ENCODE data around the gene PLXNC1. TPM values are rescaled to one million over a fixed set of nuclear protein-coding genes. Genes with fewer than 3 reads are reported as not detected.

Gene PLXNC1
- total RNA-seq, 1 donor from 2014 or later, result 0.17 TPM

DNA sequence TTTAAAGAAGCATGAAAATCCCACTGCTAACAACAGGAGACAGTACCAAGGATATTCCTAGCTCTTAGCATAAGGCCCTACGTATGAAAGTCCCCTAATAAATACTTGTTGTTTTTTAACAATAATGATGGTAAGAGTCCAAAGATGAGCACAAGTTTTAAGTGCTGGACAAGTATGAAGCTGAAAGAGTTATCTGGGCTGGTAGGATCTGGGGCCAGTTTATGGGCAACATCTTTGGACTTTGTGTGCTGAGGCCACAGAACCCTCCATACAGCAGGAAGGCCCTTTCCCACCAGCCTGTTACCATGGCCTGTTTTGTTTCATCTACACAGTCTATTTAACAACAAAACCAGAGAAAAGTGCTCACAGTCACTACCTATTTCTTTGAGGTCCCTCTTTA is 12.5 kb upstream of the PLXNC1 start:
- no peak for DNase-seq

- no peak for DNase-seq
Observed at GRCh38 chr12:94139816-94140215, 8.6 kb upstream of the PLXNC1 start.

- peak; percentile 30 for DNase-seq
Observed at GRCh38 chr12:94140556-94140955, 7.8 kb upstream of the PLXNC1 start.

GRCh38 chr12:94141004-94141764 is 7.2 kb upstream of the PLXNC1 start:
- DNase-seq, result no peak

- DNase-seq, result no peak
Observed at GRCh38 chr12:94141892-94142291, 6.5 kb upstream of the PLXNC1 start.

DNA sequence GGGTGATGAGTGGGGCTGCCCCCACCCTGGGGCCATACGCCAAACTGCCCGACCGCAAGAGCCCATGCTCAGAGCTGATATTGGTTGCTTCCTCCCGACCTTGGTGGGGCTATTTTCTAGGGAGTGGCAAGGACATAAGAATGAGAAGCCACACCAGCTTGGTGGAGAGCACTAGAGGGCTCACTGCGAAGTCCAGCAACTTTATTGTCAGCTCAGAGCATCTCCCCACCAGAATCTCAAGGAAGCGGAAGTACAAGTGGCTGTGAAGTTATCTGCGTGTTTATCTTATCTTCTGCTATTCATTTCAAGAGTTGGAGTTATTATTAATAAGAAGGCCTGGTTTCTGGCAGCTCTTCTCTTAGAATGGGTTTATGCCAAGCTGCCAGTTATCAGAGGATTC is 4.9 kb upstream of the PLXNC1 start:
- no peak for DNase-seq

GRCh38 chr12:94143951-94144350 is 4.4 kb upstream of the PLXNC1 start:
- DNase-seq, result no peak

DNA sequence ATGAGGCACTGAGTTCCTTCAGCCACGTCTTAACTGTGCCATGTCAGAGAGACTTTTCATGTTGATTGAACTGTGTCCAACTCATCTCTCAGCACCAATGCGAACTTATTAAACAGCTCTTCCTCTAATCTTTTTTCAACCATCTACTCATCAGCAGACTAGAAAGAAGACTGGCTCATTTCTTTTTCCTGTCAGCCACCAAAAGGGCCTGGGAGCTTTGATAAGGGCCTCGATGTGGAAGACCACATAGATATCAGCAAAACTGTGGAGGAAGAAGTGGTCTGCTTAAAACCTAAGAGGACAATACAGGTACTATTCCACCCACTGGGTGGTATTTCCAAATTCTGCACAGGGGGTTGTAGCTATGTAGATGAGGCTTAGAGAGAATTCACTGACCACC is 3.6 kb upstream of the PLXNC1 start:
- no peak for DNase-seq

DNA sequence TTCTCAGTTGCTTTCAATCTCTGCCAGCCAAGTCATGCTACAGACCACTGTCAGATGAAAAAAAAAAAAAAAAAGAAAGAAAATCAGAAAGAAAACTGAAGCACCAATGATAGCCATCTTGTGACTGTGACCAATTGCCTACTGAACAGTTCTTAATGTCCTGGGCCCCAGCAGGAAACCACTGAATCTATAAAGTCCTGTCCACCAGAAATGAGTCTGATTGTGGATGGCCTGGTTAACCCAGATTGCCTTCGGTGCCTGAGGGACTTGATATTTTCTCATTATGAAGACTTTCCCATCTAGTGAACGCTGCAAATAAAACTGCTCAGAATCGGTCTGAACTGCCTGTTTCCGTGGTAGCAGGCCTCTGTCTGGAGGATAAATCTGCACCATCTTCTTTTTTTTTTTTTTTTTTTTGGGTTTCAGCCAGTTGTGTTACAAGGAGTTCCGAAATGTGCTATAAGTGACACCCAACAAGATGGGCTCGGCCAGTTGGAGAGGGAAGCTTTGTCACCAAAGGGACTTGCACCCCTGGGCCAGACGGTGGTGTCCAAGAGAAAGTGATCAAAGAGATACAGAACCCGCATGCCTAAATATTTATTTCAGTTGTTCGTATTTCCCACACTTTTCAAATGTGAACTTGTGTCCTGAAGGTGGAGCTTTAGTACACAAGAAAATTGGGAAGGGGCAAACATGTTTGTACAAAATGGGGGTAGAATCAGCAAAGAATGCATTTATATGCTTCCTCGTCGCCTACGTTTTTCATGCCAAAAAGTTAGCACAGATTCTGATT is 3.0 kb upstream of the PLXNC1 start:
- peak; percentile 28 for DNase-seq

DNA sequence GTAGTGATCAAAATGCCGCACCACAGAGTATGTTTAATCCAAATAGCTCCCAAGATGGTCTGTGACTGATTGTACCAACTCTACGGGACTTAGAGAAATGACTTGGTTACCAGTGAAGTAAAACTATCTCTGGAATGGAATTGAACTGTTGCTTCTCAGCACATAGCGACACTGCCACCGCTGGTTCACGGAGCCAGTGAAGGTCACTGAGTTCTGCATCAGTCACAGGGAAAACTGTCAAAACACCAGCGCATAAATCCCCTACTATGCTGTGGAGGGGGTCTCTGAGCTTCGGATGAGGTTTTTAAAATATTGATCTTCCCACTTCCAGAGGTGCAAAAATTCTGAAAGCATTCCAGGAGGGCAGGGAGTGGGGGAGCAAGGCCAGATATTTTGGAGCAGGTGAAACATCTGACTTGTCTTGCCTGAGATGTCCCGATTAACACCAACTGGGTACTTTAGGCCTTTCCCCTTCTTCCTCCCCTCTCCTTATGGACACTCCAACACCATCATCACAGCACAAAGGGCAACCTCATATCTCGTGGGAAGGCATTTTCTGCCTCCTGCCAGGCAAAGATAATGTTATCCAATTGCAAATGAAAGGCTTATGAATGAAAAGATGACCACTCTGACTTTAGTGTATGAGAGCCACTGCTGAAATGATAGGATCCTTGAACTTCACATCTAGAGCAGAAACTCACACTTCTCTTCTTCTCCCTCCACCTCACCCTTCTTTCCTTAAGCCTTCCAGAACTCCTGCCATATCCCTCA is 2.0 kb upstream of the PLXNC1 start:
- no peak for DNase-seq

DNA sequence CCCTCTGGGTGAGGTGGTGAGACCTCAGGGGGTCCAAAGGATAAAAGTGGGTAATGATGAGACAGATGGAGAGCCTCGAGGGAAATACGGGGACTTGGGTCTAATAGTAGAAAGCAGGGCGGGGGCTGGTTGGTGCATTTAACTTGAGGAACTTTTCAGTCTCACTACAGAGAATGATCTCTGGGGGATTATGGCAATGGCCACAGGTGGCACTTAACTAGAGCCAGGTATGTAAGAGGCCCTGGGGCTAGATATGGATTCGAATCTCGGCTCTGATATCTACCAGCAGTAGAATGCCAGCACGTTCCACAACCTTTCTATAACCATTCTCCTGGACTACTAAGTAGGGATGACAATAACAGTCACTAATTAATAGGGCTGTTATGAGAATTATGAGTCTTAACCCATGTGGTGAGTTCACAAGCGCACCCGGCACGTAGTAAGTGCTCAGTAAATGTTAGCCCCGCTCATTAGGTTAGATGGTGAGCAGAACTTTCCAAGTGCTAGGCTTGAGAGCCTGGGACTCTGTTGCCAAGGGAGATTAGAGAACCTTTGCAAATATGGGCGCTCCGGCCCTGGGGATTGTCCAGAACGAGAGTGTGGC is 888 bp upstream of the PLXNC1 start:
- DNase-seq, result no peak

DNA sequence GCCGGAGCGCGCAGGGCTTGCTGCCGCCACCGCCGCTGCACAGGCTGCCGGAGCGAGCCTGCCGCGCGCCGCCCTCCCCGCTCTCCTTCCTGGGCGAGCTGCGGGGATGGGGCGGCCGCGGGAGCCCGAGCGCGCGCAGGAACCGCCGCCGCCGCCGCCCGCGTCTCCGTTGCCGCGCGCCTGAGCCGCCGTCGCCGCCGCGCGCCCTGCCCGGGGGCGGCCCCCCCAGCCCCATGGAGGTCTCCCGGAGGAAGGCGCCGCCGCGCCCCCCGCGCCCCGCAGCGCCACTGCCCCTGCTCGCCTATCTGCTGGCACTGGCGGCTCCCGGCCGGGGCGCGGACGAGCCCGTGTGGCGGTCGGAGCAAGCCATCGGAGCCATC is 352 bp downstream of the PLXNC1 start:
- DNase-seq, result no peak

- peak; percentile 41 for DNase-seq
Observed at GRCh38 chr12:94149119-94149780, 873 bp downstream of the PLXNC1 start.

- DNase-seq, result no peak
Observed at GRCh38 chr12:94149781-94150239, 1.4 kb downstream of the PLXNC1 start.

- no peak for DNase-seq
Observed at GRCh38 chr12:94150240-94151121, 2.1 kb downstream of the PLXNC1 start.

DNA sequence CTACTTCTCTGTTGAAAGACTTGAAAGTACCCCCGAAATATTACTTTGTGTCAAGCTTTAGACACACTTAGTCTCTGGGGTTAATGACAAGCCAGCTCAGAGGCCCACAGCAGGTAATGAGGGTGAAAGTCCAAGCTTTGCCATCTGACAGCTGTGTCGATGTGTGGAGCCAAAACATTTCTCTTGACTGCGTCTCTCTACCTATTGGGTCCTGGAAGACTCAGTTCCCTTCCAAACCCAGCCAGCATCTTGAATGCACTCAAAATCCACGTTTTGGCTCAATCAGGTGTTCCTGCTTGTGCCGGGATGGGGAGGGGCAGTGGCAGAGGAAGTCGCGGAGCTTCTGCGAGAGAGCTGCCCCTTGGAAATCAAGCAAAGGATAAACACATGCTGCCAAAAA is 3.2 kb downstream of the PLXNC1 start:
- no peak for DNase-seq

GRCh38 chr12:94152292-94153078 is 4.1 kb downstream of the PLXNC1 start:
- no peak for DNase-seq

DNA sequence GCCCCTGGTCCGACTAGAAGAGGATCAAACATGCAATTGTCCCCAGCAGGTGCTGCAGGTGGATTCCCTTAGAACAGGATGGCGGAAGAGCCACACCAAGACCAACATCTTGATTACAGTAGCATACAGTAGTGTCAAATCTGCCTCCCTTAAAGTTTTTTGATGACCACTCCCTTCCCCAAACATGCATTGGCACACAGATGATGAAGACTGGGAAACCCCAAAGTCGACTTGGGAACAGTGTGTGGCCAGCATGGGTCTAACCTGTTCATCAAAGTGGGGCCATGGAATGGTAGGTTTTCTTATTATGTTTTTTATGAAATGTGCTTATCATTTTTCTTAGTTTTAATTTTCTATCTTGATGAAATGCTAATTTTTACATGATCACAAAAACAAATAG is 8.8 kb downstream of the PLXNC1 start:
- DNase-seq, result no peak

- DNase-seq, result no peak
Observed at GRCh38 chr12:94157981-94158411, 9.6 kb downstream of the PLXNC1 start.

DNA sequence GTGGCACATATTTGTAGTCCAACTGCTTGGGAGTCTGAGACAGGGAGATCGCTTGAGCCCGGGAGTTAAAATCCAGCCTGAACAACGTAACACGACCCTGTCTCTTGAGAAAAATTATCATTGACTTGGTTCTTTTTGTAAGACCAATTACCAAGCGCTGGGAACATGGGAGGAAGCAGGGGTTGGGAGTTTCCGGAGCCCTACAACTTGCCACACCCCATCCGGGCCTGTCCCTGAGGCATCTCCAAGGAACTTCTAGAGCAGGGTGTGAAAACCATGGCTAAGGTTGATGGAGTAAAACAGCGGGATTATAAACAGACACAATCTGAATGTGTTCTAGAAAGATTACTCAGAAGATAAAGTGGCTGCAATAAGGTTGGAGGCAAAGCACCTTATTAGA is 10.3 kb downstream of the PLXNC1 start:
- no peak for DNase-seq

All from dermis blood vessel endothelial cell (primary cell).